IMR-90 (cell line): ENCODE data around the gene NRSN1. TPM values are rescaled to one million over a fixed set of nuclear protein-coding genes. Genes with fewer than 3 reads are reported as not detected.
A peak's percentile ranks its signal among the peaks of the same experiment; 100 is the strongest.

ENCODE experiments used
- ATAC-seq: fragments of 200-7000 bp; cut with Tn5 transposase; 2 replicates; pipeline ENCODE4 v1.9.1; 2020; ENCODE audit warnings: low read depth, mild to moderate bottlenecking, moderate library complexity
- BruUV-seq: library from RNA; stranded (reverse); fragments of 400-500 nt; replicated peaks from 2 replicates; lab custom pipeline; 2021; lab: Mats Ljungman, UMichigan
- CTCF ChIA-PET: fragments of 300-600 bp; formaldehyde crosslinking; extraction: SDS; loops from one replicate; lab custom pipeline; 2021; ENCODE audit warnings: antibody characterized with exemption; lab: Yijun Ruan, JAX
- POLR2A ChIA-PET: fragments of 300-600 bp; sonication (Branson Sonifier 250); formaldehyde crosslinking; loops from one replicate; lab custom pipeline; 2022; ENCODE audit warnings: antibody characterized with exemption; ENCODE audit not compliant: unreplicated experiment; lab: Charles Lee
- DNase-seq: peaks from one replicate; pipeline ENCODE4 v3.0.0; 2013
- H2AFZ ChIP-seq: replicated peaks from 2 replicates; pipeline ENCODE3; 2013; ENCODE audit warnings: low read length, mild to moderate bottlenecking; ENCODE audit not compliant: poor library complexity
- H2AK5ac ChIP-seq: 2 replicates; pipeline ENCODE4 v1.6.1; 2013; ENCODE audit warnings: low read depth, low read length, inconsistent platforms
- H2AK9ac ChIP-seq: replicated peaks from 2 replicates; pipeline ENCODE3; 2013; ENCODE audit warnings: mild to moderate bottlenecking, low read depth, low read length, moderate library complexity; ENCODE audit not compliant: poor library complexity
- H2BK120ac ChIP-seq: 2 replicates; pipeline ENCODE4 v1.6.1; 2013; ENCODE audit warnings: low read depth, low read length, inconsistent platforms
- H2BK15ac ChIP-seq: 3 replicates; pipeline ENCODE4 v1.6.1; 2013; ENCODE audit warnings: low read depth, low read length, inconsistent platforms
- H2BK20ac ChIP-seq: 2 replicates; pipeline ENCODE4 v1.6.1; 2013; ENCODE audit warnings: low read depth, mild to moderate bottlenecking, inconsistent platforms, low read length, moderate library complexity
- H2BK5ac ChIP-seq: 2 replicates; pipeline ENCODE4 v1.6.1; 2013; ENCODE audit warnings: mild to moderate bottlenecking, low read depth, low read length, inconsistent platforms; ENCODE audit not compliant: poor library complexity, severe bottlenecking
- H3K14ac ChIP-seq: replicated peaks from 2 replicates; pipeline ENCODE4 v1.6.1; 2013; ENCODE audit warnings: low read depth, low read length, inconsistent platforms
- H3K18ac ChIP-seq: 2 replicates; pipeline ENCODE4 v1.6.1; 2013; ENCODE audit warnings: low read depth, low read length, control low read depth
- H3K23ac ChIP-seq: 2 replicates; pipeline ENCODE4 v1.6.1; 2013; ENCODE audit warnings: low read depth, low read length, inconsistent platforms
- H3K27ac ChIP-seq: 2 replicates; pipeline ENCODE4 v1.5.1; 2013; ENCODE audit warnings: mild to moderate bottlenecking, control low read depth, low read length; ENCODE audit not compliant: insufficient read depth
- H3K27me3 ChIP-seq: 2 replicates; pipeline ENCODE4 v1.6.1; 2013; ENCODE audit warnings: low read length; ENCODE audit not compliant: control insufficient read depth, insufficient read depth
- H3K36me3 ChIP-seq: 2 replicates; pipeline ENCODE4 v1.6.1; 2013; ENCODE audit warnings: low read length, mixed read lengths; ENCODE audit not compliant: control insufficient read depth, insufficient read depth
- H3K4ac ChIP-seq: 2 replicates; pipeline ENCODE4 v1.6.1; 2013; ENCODE audit warnings: low read depth, low read length, inconsistent platforms
- H3K4me1 ChIP-seq: 2 replicates; pipeline ENCODE4 v1.6.1; 2013; ENCODE audit warnings: low read length, mixed read lengths; ENCODE audit not compliant: control insufficient read depth, insufficient read depth
- H3K4me2 ChIP-seq: 2 replicates; pipeline ENCODE4 v1.6.1; 2013; ENCODE audit warnings: low read depth, mild to moderate bottlenecking, control low read depth, low read length, moderate library complexity
- H3K4me3 ChIP-seq: 2 replicates; pipeline ENCODE4 v1.5.1; 2013; ENCODE audit warnings: low read depth, mild to moderate bottlenecking, control low read depth, low read length, moderate library complexity; ENCODE audit not compliant: insufficient read depth
- H3K56ac ChIP-seq: 2 replicates; pipeline ENCODE4 v1.6.1; 2013; ENCODE audit warnings: low read length, inconsistent platforms; ENCODE audit not compliant: insufficient read depth; ENCODE audit errors: extremely low read depth
- H3K79me1 ChIP-seq, 2 experiments: 2 replicates each; pipeline ENCODE4 v1.6.1; 2013; ENCODE audit warnings: low read length in 2 of 2, inconsistent platforms in 1 of 2, low read depth in 1 of 2
- H3K9ac ChIP-seq: 2 replicates; pipeline ENCODE4 v1.6.1; 2013; ENCODE audit warnings: low read depth, low read length, control low read depth
- H3K9me1 ChIP-seq: 2 replicates; pipeline ENCODE4 v1.6.1; 2013; ENCODE audit warnings: low read length, inconsistent platforms; ENCODE audit not compliant: insufficient read depth
- H3K9me3 ChIP-seq: 2 replicates; pipeline ENCODE4 v1.6.1; 2013; ENCODE audit warnings: low read length; ENCODE audit not compliant: control insufficient read depth, insufficient read depth
- H4K20me1 ChIP-seq: 2 replicates; pipeline ENCODE4 v1.6.1; 2013; ENCODE audit warnings: low read length, inconsistent platforms; ENCODE audit not compliant: insufficient read depth
- H4K5ac ChIP-seq: 2 replicates; pipeline ENCODE4 v1.6.1; 2013; ENCODE audit warnings: mild to moderate bottlenecking, low read depth, low read length, control low read depth
- H4K8ac ChIP-seq, 2 experiments: 2 replicates each; pipeline ENCODE4 v1.6.1; 2013; ENCODE audit warnings: low read depth in 2 of 2, low read length in 2 of 2, control low read depth in 1 of 2, inconsistent platforms in 1 of 2
- H4K91ac ChIP-seq: 2 replicates; pipeline ENCODE4 v1.6.1; 2013; ENCODE audit warnings: low read depth, low read length, inconsistent platforms; ENCODE audit not compliant: insufficient read depth
- BHLHE40 ChIP-seq: fragments of 150-350 bp; IDR thresholded peaks from 2 replicates; pipeline ENCODE4 v1.6.1; 2016; ENCODE audit warnings: mild to moderate bottlenecking, low read depth, low read length
- CHD1 ChIP-seq: IDR thresholded peaks from 2 replicates; pipeline ENCODE4 v1.6.1; 2012; ENCODE audit warnings: low read depth, low read length, improper control_type of control experiment
- FOS ChIP-seq: fragments of 150-350 bp; IDR thresholded peaks from 2 replicates; pipeline ENCODE4 v1.6.1; 2016; ENCODE audit warnings: low read depth, low read length
- MAFK ChIP-seq: IDR thresholded peaks from 2 replicates; pipeline ENCODE4 v1.6.1; 2012; ENCODE audit warnings: low read depth, low read length, improper control_type of control experiment
- NFE2L2 ChIP-seq: fragments of 150-350 bp; IDR thresholded peaks from 2 replicates; pipeline ENCODE4 v1.6.1; 2016; ENCODE audit warnings: low read depth, mild to moderate bottlenecking, low read length
- POLR2A ChIP-seq: IDR thresholded peaks from 2 replicates; pipeline ENCODE4 v1.6.1; 2012; ENCODE audit warnings: mild to moderate bottlenecking, low read depth, low read length
- RFX5 ChIP-seq: IDR thresholded peaks from 2 replicates; pipeline ENCODE4 v1.8.0; 2012; ENCODE audit warnings: low read depth, mild to moderate bottlenecking, low read length, moderate library complexity
- dilution Hi-C: fragments of 300-500 bp; cut with HindIII; formaldehyde crosslinking; loops from one replicate; pipeline ENCODE4 v1.14.3; 2018; ENCODE audit warnings: low sequenced_read_pairs; ENCODE audit not compliant: unreplicated experiment
- in situ Hi-C: fragments of 300-500 bp; cut with MboI; formaldehyde crosslinking; loops from 3 replicates; pipeline ENCODE4 v1.14.3; 2019; ENCODE audit warnings: low sequenced_read_pairs, inconsistent platforms, mixed read lengths
- intact Hi-C: fragments of 100-400 bp; cut with micrococcal nuclease; formaldehyde crosslinking; loops from 2 replicates; pipeline ENCODE4 v1.10.0; 2022
- polyA plus RNA-seq, 3 experiments: library from polyadenylated mRNA; depleted of rRNA; stranded (reverse); fragments of >200 nt; gene quantifications; 2 replicates each; pipeline ENCODE4 v1.2.3, GENCODE V29; 2012; ENCODE audit warnings: low replicate concordance in 1 of 3
- total RNA-seq: library from RNA; depleted of rRNA; stranded (reverse); fragments of >200 nt; gene quantifications from 2 replicates; pipeline ENCODE4 v1.2.3, GENCODE V29; 2012

Gene NRSN1
- total and polyA plus RNA-seq, 2 of the 4 experiments (the other 2 are of a cell fraction), result not detected

GRCh38 chr6:24113891-24114290 lies 12.1 kb upstream of the NRSN1 start:
- Histone ChIP-seq H3K4me1 (no peaks in the 10 kb centered on the region), H4K5ac (no peak overlapping the region), H2AK5ac (no peak overlapping the region), H3K27me3 (no peaks in the 10 kb centered on the region), H2BK120ac (no peak overlapping the region), H3K23ac (no peak overlapping the region), H4K8ac (no peak overlapping the region), H3K4ac (no peak overlapping the region), H3K4me3 (no peak overlapping the region), H3K14ac (no peak overlapping the region), H3K56ac (no peak overlapping the region), H2BK20ac (no peak overlapping the region), H3K9ac (no peak overlapping the region), H2BK5ac (no peak overlapping the region), H3K9me3 (peaks cover 16% of the 10 kb centered on the region), H3K27ac (no peak overlapping the region), H3K36me3 (no peaks in the 10 kb centered on the region), H2AFZ (no peak overlapping the region), H3K18ac (no peak overlapping the region), H4K20me1 (no peaks in the 10 kb centered on the region), H4K91ac (no peak overlapping the region), H3K79me1 (no peaks in the 10 kb centered on the region), H2BK15ac (no peak overlapping the region), H3K9me1 (no peaks in the 10 kb centered on the region), H3K4me2 (no peak overlapping the region), H2AK9ac (no peak overlapping the region)
- no peak for TF ChIP-seq BHLHE40
- TF ChIP-seq POLR2A, result no peak
- no peak for TF ChIP-seq FOS
- TF ChIP-seq NFE2L2, result no peak
- TF ChIP-seq CHD1, result no peak
- peak; percentile 84 for TF ChIP-seq MAFK
- no peak for TF ChIP-seq RFX5
- ChIA-PET POLR2A (no interaction called here), CTCF (no interaction called here)
- intact Hi-C loops, result no loop called here
- ATAC-seq, result no peak
- in situ Hi-C loops, result no loop called here
- no peak for DNase-seq
- dilution Hi-C loops, result no loop called here
- BruUV-seq, result no TSS peak
